ENCODE measurements around the gene CHST4.
A peak's percentile ranks its signal among the peaks of the same experiment; 100 is the strongest.
"Not testable (repeated sequence)": the region's sequence is repeated elsewhere in the genome, so short reads cannot be mapped to it uniquely, and the experiment has no call there.

The CHST4 gene

DNA sequence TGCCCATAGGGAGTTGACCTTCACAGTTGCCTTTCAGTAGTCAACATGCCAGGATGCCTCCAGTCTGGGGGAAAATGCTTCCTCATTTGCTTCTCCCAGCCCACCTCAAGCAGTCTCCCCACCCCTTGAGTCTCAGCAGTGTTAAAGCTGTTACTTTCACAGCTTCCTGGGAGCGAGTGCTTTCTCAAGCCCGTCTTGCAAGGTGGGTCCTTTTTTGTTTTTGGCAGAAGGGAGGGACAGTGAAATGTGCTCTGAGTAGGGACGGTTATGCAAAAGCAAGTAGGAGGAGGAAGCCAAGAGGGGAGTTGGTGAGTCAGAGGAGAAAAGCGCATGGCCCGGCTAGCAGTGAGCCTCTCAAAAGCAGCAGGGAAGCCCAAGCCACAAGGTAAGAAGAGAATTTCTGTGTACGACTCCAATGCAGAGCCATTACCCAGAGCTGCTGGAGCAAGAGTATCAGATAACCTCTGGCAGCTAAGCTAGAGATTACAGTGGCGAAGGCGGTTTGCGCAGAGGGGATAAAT lies at the start of gene CHST4:
CHST4 (plus strand) TSS at position 316 of the 521 bp plus-strand sequence. CDS start 10,252 bp downstream, outside the sequence.
- no peak for DNase-seq

- no peak for DNase-seq
Observed at GRCh38 chr16:71476457-71477124, 49.6 kb upstream of the CHST4 start.

DNA sequence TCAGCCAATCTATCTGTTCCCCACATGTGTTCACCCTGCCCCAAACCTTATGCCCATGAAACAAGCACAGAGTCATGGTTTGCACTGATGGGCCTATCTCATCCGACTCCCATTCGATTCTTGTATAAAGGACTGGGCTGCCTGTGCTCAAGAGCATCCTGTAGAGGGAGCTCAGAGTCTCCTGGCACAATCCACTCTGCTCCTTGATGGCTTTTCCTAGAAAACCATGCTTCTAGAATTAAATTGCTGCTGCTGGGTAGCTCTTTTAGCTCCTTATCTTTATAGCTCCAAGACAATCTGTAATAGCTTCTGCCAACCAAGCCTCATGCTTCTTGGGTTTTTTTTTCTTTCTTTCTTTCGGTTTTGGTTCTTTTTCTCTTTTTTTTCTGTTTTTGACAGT lies 46.8 kb upstream of the CHST4 start:
- DNase-seq = no peak

- DNase-seq = no peak
Observed at GRCh38 chr16:71480956-71481355, 45.3 kb upstream of the CHST4 start.

- no peak for DNase-seq
Observed at GRCh38 chr16:71482569-71482968, 43.7 kb upstream of the CHST4 start.

DNA sequence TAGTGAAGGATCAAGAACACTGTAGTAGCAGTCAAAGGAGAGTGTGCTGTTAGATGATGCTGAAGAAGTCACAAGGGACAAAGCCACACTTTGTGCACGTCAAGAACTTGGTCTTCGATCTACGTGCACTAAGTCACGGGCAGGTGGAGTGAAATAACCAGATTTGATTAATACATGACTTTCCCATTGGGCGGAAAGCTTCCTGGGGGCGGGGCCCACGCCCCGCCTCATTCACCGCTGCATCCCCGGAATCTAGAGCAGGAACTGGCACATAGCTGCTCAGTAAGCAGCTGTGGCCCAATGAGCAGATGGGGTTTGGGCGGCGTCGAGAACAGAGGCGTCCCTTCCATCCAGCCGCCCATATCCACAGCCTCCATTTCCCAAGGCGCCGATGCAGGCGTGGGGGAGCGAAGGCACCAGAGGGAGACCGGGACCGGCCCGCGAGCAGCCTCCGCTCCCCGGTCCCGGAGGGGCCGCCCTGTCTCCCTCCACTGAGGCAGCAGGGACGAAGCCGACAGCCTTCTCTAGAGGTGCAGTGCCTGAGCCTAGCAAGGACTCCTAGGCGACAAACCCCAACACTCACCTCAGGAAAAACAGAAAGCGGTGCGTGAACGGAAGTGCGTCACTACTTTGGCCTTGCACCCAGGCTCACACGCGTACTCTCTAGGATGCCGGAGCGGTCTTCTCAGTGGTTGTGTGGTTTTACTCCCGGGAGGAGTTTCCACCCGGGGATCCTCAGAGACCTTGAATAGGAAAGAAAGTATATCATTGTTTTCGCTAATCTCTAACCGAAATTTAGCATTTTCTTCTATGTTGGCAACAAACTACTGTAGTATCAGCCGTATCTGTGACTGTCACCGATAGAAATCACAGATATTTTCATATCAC lies 42.0 kb upstream of the CHST4 start:
- DNase-seq = peak; percentile 66

GRCh38 chr16:71489122-71489521 lies 37.1 kb upstream of the CHST4 start, which contains the start of gene ZNF19:
Gene ZNF19 (minus strand): TSS chr16:71489324. CDS start chr16:71482114, 7,210 bp downstream.
- DNase-seq = no peak

- no peak for DNase-seq
Observed at GRCh38 chr16:71490361-71490760, 35.9 kb upstream of the CHST4 start.

GRCh38 chr16:71491054-71491453 lies 35.2 kb upstream of the CHST4 start:
- no peak for DNase-seq

DNA sequence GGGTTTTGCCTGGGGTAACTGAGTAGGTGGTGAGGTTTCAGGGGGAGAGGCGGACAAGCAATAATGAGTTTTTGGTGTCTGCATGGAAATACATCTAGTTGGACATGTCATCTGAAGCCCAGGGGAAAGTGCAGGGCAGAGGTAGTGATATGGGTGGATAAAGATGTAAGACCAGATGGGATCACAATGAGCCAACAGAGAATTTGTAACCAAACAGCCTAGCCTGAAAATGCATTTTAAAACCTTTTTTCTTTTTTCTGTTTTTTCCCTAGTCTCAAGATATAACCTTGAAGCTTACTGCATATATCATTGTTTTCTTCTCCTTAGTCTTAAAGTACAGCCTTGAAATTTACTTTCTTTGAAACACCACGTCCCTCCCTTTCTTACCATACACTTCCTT lies 33.4 kb upstream of the CHST4 start:
- no peak for DNase-seq

DNA sequence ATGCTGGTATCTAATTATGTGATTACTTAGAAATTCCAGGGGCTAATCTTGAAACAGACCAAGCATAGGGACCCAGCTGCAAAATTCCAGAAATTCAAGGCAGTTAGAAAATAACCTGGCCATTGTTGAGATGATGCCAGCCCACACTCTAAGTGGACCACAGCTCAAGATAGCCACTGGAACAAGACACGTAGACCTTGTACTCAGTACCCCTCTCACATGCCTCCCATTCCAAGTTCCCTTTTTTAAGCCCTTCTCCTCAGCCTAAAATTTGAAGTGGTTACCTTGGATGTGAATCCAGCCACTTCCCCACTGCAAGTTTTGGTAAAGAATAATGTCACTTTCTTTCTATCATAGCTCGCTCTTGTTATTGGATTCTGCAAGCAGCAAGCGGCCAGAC lies 33.0 kb upstream of the CHST4 start:
- DNase-seq = no peak

DNA sequence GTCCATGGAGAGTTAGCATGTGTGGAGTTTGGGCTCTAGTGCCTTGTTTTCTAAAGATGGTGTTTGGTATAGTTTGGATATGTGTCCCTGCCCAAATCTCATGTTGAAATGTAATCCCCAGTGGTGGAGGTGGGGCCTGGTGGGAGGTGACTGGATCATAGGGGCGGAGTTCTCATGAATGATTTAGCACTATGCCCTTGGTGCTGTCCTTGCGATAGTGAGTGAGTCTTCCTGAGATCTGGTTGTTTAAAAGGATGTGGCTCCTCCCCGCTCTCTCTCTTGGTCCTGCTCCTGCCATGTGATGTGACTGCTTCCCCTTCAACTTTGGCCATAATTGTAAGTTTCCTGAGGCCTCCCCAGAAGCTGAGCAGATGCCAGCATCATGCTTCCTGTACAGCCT lies 28.2 kb upstream of the CHST4 start:
- DNase-seq = no peak

GRCh38 chr16:71499775-71500364 lies 26.4 kb upstream of the CHST4 start:
- DNase-seq = peak; percentile 23

DNA sequence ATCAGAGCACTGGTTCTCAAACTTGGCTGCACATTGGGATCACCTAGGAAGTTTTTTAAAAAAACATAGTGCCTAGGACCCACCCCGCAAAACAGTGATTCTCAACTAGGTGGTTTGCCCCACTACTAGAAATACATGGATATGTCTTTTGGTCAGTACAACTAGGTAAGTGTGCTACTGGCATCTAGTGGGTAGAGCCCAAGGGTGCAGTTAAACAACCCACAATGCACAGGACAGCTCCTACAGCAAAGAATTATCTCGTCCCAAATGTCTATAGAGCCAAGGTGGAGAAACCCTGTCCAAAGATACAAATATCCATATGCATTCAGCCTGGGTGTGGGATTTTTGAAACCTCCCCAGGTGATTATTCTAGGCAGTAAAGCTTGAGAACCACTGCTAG lies 25.3 kb upstream of the CHST4 start:
- DNase-seq = no peak

- no peak for DNase-seq
Observed at GRCh38 chr16:71501547-71501946, 24.7 kb upstream of the CHST4 start.

GRCh38 chr16:71504051-71504450 lies 22.2 kb upstream of the CHST4 start:
- not testable (repeated sequence) for DNase-seq

DNA sequence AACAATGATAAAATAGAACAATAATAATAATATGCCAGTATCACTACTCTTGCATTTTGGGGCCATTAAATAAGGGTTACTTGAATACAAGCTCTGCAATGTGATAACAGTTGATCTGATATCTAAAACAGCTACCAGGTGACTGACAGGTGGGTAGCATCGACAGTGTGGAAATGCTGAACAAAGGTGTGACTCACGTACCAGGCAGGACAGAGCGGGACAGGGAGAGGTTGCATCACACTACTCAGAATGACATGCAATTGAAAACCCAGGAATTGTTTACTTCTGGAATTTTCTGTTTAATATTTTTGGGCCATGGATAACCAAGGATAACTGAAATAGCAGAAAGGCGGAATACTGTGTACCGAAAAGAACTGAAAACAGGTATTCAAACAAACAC lies 21.3 kb upstream of the CHST4 start:
- no peak for DNase-seq

GRCh38 chr16:71507061-71507460 lies 19.2 kb upstream of the CHST4 start:
- DNase-seq = no peak

- no peak for DNase-seq
Observed at GRCh38 chr16:71513302-71513701, 12.9 kb upstream of the CHST4 start.

DNA sequence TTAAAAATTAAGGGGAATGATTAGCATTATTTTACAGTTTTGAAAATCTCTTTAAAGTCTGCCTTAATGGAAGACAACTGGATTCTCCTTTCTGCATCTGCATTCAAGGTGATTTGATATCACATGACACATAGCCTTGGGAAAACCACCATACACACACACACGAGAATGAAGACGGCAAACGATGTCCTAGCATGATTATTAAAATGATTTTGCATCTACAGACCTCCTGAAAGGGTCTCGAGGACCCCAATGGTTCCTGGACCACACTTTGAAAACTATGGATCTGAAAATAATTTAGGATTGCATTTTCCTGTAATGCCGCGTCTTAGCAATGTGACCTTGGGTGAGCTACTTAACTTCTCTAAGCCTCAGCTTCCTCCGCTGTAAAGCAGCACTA lies 11.8 kb upstream of the CHST4 start:
- DNase-seq = no peak

GRCh38 chr16:71515026-71515425 lies 11.2 kb upstream of the CHST4 start:
- DNase-seq = no peak

GRCh38 chr16:71520550-71520949 lies 5.7 kb upstream of the CHST4 start:
- no peak for DNase-seq
